Astrocyte (in vitro differentiated cells and primary cell): ENCODE data around the gene MEAK7.

Source experiments
- EZH2 ChIP-seq: IDR thresholded peaks from 2 replicates; pipeline ENCODE4 v1.6.1; 2012; ENCODE audit warnings: mild to moderate bottlenecking, low read length, inconsistent platforms; ENCODE audit not compliant: insufficient read depth
- TF ChIP-seq, protein P1 (sequence below): IDR thresholded peaks from 2 replicates; pipeline ENCODE4 v1.5.1; 2011; ENCODE audit warnings: low read depth, mild to moderate bottlenecking, inconsistent platforms, low read length, moderate library complexity; ENCODE audit not compliant: insufficient read depth

DNA sequence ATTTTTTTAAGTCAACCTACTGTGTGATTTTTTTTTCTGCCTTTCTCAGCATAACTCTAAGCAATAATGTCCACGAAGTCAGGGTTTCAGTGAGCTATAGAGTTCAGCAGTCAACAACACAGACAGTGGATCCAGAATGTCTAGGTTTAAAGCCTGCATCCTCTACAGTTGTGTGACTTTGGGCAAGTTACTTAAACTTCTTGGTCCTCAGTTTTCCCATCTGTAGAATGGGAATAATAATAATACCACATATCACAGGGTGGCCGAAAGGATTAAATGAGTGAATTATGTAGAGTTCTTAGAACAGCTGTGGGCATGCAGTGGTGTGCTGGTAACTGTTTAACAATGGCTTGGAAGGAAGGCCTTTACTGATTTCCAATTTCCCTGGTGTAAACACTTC is 38.8 kb upstream of the MEAK7 start:
- TF ChIP-seq, protein P1, sequence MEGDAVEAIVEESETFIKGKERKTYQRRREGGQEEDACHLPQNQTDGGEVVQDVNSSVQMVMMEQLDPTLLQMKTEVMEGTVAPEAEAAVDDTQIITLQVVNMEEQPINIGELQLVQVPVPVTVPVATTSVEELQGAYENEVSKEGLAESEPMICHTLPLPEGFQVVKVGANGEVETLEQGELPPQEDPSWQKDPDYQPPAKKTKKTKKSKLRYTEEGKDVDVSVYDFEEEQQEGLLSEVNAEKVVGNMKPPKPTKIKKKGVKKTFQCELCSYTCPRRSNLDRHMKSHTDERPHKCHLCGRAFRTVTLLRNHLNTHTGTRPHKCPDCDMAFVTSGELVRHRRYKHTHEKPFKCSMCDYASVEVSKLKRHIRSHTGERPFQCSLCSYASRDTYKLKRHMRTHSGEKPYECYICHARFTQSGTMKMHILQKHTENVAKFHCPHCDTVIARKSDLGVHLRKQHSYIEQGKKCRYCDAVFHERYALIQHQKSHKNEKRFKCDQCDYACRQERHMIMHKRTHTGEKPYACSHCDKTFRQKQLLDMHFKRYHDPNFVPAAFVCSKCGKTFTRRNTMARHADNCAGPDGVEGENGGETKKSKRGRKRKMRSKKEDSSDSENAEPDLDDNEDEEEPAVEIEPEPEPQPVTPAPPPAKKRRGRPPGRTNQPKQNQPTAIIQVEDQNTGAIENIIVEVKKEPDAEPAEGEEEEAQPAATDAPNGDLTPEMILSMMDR, result no peak
- TF ChIP-seq EZH2, result no peak
